Sigmoid colon (tissue), 7 donors: Measurements from ENCODE around the gene AMBRA1. TPM values are rescaled to one million over a fixed set of nuclear protein-coding genes. Genes with fewer than 3 reads are reported as not detected.

Source experiments
- DNase-seq: peaks from one replicate; pipeline ENCODE4 v3.0.0-alpha.2; 2019
- H3K27ac ChIP-seq, 4 donors: fragments of 200-600 bp; sonication (generic); one replicate each; pipeline ENCODE4 v1.5.1; 2016 to 2019; ENCODE audit warnings: mild to moderate bottlenecking in 1 of 4
- H3K27me3 ChIP-seq, 3 donors: fragments of 200-600 bp; sonication (generic); one replicate each; pipeline ENCODE4 v1.5.1; 2019; ENCODE audit warnings: mild to moderate bottlenecking in 1 of 3
- H3K36me3 ChIP-seq, 4 donors: fragments of 200-600 bp; sonication (generic); one replicate each; pipeline ENCODE4 v1.5.1; 2016 to 2019
- H3K4me1 ChIP-seq, 4 donors: fragments of 200-600 bp; sonication (generic); one replicate each; pipeline ENCODE4 v1.5.1; 2017 to 2019
- H3K4me3 ChIP-seq, 4 donors: fragments of 200-600 bp; sonication (generic); one replicate each; pipeline ENCODE4 v1.5.1; 2017 to 2019; ENCODE audit warnings: mild to moderate bottlenecking in 2 of 4, moderate library complexity in 1 of 4
- H3K9me3 ChIP-seq, 4 donors: fragments of 200-600 bp in 3 of 4; sonication (generic) in 3 of 4; one replicate each; pipeline versions ENCODE4 v1.5.1 to v1.6.1; 2013 to 2019
- CTCF ChIP-seq, 4 experiments: fragments of 450-650 bp in 3 of 4; fragments of 200-600 bp in 1 of 4; IDR thresholded peaks; one replicate each; pipeline ENCODE4 v1.5.1; 2016 to 2019; ENCODE audit warnings: antibody characterized with exemption in 4 of 4, mild to moderate bottlenecking in 3 of 4, moderate library complexity in 2 of 4
- EP300 ChIP-seq, 4 donors: sonication (generic); formaldehyde crosslinking; IDR thresholded peaks; one replicate each; pipeline ENCODE4 v1.6.1; 2017; ENCODE audit warnings: antibody characterized with exemption in 4 of 4
- POLR2A ChIP-seq, 2 donors: fragments of 450-650 bp; IDR thresholded peaks; one replicate each; pipeline ENCODE4 v1.6.1; 2016; ENCODE audit warnings: antibody characterized with exemption in 2 of 2, mild to moderate bottlenecking in 2 of 2, moderate library complexity in 2 of 2
- POLR2AphosphoS5 ChIP-seq, 4 donors: sonication (generic); formaldehyde crosslinking; IDR thresholded peaks; one replicate each; pipeline ENCODE4 v1.6.1; 2017; ENCODE audit warnings: antibody characterized with exemption in 4 of 4
- WGBS, 2 donors: extraction: QIAGEN DNeasy Blood & Tissue Kit; methylation state at CpG; one replicate each; pipeline ENCODE4 v1.1.7; 2013; 5-methylcytosine and 5-hydroxymethylcytosine counted together
- intact Hi-C: fragments of 100-400 bp; cut with DNase I; formaldehyde crosslinking; loops from one replicate; pipeline ENCODE4 v1.15.1; 2023
- polyA plus RNA-seq, 3 donors: library from polyadenylated mRNA; stranded (reverse); fragments of 200-250 nt; gene quantifications; one replicate each; pipeline ENCODE4 v1.2.3, GENCODE V29; 2013
- total RNA-seq, 4 donors: library from RNA; depleted of rRNA; stranded (reverse); fragments of >200 nt; gene quantifications; one replicate each; pipeline ENCODE4 v1.1.0, GENCODE V29; 2016
- donor health status: healthy with polysubstance abuse.
- donor health status: Bipolar disorder and iron deficiency.
- donor health status: healthy.

The AMBRA1 gene
- total and polyA plus RNA-seq, 7 donors: 8.4 to 33.0 (median 23.9) TPM

- no peaks in the 10 kb centered on the region for H3K9me3 ChIP-seq
- no peak overlapping the region for H3K27ac ChIP-seq
- no peak for DNase-seq
- H3K36me3 ChIP-seq: no peaks in the 10 kb centered on the region
- intact Hi-C loops: no loop called here
- H3K4me3 ChIP-seq: no peak overlapping the region
- no peaks in the 10 kb centered on the region for H3K27me3 ChIP-seq
- H3K4me1 ChIP-seq: peaks cover 0 to 32% (median 23%) of the 10 kb centered on the region in 4 donors
- 87 to 88% methylated on average over 7 of the region's 7 CpGs for WGBS, 2 donors
- TF ChIP-seq POLR2A (IDR thresholded peaks at IDR 0.05) (no peak), POLR2AphosphoS5 (IDR thresholded peaks at IDR 0.05) (no peak), EP300 (IDR thresholded peaks at IDR 0.05) (no peak), CTCF (IDR thresholded peaks at IDR 0.05) (no peak)
These were observed 236.8 kb downstream of the AMBRA1 start for GRCh38 chr11:46356924-46357482.

- no peak for DNase-seq
- Histone ChIP-seq H3K4me3 (no peak overlapping the region), H3K27me3 (no peaks in the 10 kb centered on the region), H3K27ac (peak overlapping the region in 1 of 4 donors; percentile 6), H3K36me3 (no peaks in the 10 kb centered on the region), H3K4me1 (peaks cover 0 to 38% (median 19%) of the 10 kb centered on the region in 4 donors), H3K9me3 (no peaks in the 10 kb centered on the region)
- 66 to 75% methylated on average over 9 of the region's 9 CpGs for WGBS, 2 donors
- TF ChIP-seq CTCF (IDR thresholded peaks at IDR 0.05) (no peak), EP300 (IDR thresholded peaks at IDR 0.05) (no peak), POLR2AphosphoS5 (IDR thresholded peaks at IDR 0.05) (no peak), POLR2A (IDR thresholded peaks at IDR 0.05) (no peak)
- intact Hi-C loops: no loop called here
These were observed 240.1 kb downstream of the AMBRA1 start for GRCh38 chr11:46353698-46354097.

- no peak overlapping the region for H3K4me3 ChIP-seq
- 58 to 71% methylated on average over 33 of the region's 33 CpGs for WGBS, 2 donors
- peak overlapping the region in 2 of 4 donors; percentile 8 to 43 for H3K27ac ChIP-seq
- intact Hi-C loops: no loop called here
- H3K9me3 ChIP-seq: no peaks in the 10 kb centered on the region
- H3K27me3 ChIP-seq: no peaks in the 10 kb centered on the region
- TF ChIP-seq EP300 (IDR thresholded peaks at IDR 0.05) (no peak), POLR2AphosphoS5 (IDR thresholded peaks at IDR 0.05) (no peak), POLR2A (IDR thresholded peaks at IDR 0.05) (no peak), CTCF (IDR thresholded peaks at IDR 0.05) (peak; percentile 52 to 74 (median 64))
- peaks cover 0 to 49% (median 29%) of the 10 kb centered on the region in 4 donors for H3K4me1 ChIP-seq
- no peaks in the 10 kb centered on the region for H3K36me3 ChIP-seq
- no peak for DNase-seq
These were observed 241.6 kb downstream of the AMBRA1 start for GRCh38 chr11:46352063-46352841.

- Histone ChIP-seq H3K4me1 (peaks cover 0 to 53% (median 33%) of the 10 kb centered on the region in 4 donors), H3K9me3 (no peaks in the 10 kb centered on the region), H3K4me3 (no peak overlapping the region), H3K27me3 (no peaks in the 10 kb centered on the region), H3K27ac (no peak overlapping the region), H3K36me3 (no peaks in the 10 kb centered on the region)
- no peak for DNase-seq
- TF ChIP-seq POLR2A (IDR thresholded peaks at IDR 0.05) (no peak), CTCF (IDR thresholded peaks at IDR 0.05) (no peak), EP300 (IDR thresholded peaks at IDR 0.05) (no peak), POLR2AphosphoS5 (IDR thresholded peaks at IDR 0.05) (no peak)
- WGBS, 2 donors: 81 to 88% methylated on average over 5 of the region's 5 CpGs
- intact Hi-C loops: no loop called here
These were observed 242.2 kb downstream of the AMBRA1 start for GRCh38 chr11:46351606-46352005.
